K562 (cell line): ENCODE measurements around the gene STX3. TPM values are rescaled to one million over a fixed set of nuclear protein-coding genes. Genes with fewer than 3 reads are reported as not detected.

Experiments
- COPS2 ChIP-seq: fragments of 450-650 bp; conservative IDR thresholded peaks from 2 replicates; pipeline ENCODE4 v1.6.1; 2016; ENCODE audit warnings: mild to moderate bottlenecking, moderate library complexity
- DPF2 ChIP-seq: fragments of 450-650 bp; IDR thresholded peaks from 2 replicates; pipeline ENCODE4 v1.6.1; 2016
- KHSRP ChIP-seq: fragments of 450-650 bp; IDR thresholded peaks from 2 replicates; pipeline ENCODE4 v1.6.1; 2017
- MIER1 ChIP-seq: fragments of 450-650 bp; IDR thresholded peaks from 2 replicates; pipeline ENCODE4 v1.6.1; 2016; ENCODE audit warnings: antibody characterized with exemption, mild to moderate bottlenecking, low read depth
- NR2C2 ChIP-seq, 2 experiments: fragments of 200-800 bp in 1 of 2; sonication (Bioruptor generic) in 1 of 2; sonication (generic) in 1 of 2; formaldehyde crosslinking in 1 of 2; IDR thresholded peaks; 2 replicates each; pipeline versions ENCODE4 v1.6.1 to v1.8.0; 2016 to 2022; ENCODE audit warnings: mild to moderate bottlenecking in 1 of 2, missing compliant biosample characterization in 1 of 2, missing genetic modification characterization in 1 of 2, missing genetic modification reagents in 1 of 2
- RBM22 ChIP-seq: fragments of 200-400 bp; formaldehyde crosslinking; IDR thresholded peaks from 2 replicates; pipeline ENCODE4 v1.6.1; 2018; ENCODE audit warnings: low read length, low read depth; ENCODE audit not compliant: poor library complexity, severe bottlenecking
- SP2 ChIP-seq: IDR thresholded peaks from 2 replicates; pipeline ENCODE4 v1.6.1; 2011; ENCODE audit warnings: mild to moderate bottlenecking, low read depth, low read length, moderate library complexity; ENCODE audit not compliant: poor library complexity, severe bottlenecking; ENCODE audit errors: extremely low read depth
- SRSF7 ChIP-seq: fragments of 200-400 bp; formaldehyde crosslinking; optimal IDR thresholded peaks from 2 replicates; pipeline ENCODE3; 2017; ENCODE audit warnings: mild to moderate bottlenecking, low read depth, low read length
- STAT5A ChIP-seq: IDR thresholded peaks from 2 replicates; pipeline ENCODE4 v1.6.1; 2012; ENCODE audit warnings: low read length, inconsistent platforms, borderline replicate concordance
- ZBTB2 ChIP-seq: fragments of 450-650 bp; IDR thresholded peaks from 2 replicates; pipeline ENCODE4 v1.6.1; 2016; ENCODE audit warnings: antibody characterized with exemption
- ZBTB49 ChIP-seq: sonication (generic); formaldehyde crosslinking; IDR thresholded peaks from 2 replicates; pipeline ENCODE4 v1.8.0; 2022; ENCODE audit warnings: missing genetic modification reagents, mild to moderate bottlenecking, borderline replicate concordance
- ZNF592 ChIP-seq: fragments of 450-650 bp; IDR thresholded peaks from 2 replicates; pipeline ENCODE4 v1.6.1; 2017; ENCODE audit warnings: antibody characterized with exemption, mild to moderate bottlenecking
- ZNF785 ChIP-seq: fragments of 250-450 bp; sonication (Bioruptor Pico); IDR thresholded peaks from 2 replicates; pipeline ENCODE4 v1.4.0; 2020; ENCODE audit warnings: mild to moderate bottlenecking
- polyA plus RNA-seq, 8 experiments: library from polyadenylated mRNA; depleted of rRNA in 4 of 8; stranded (reverse) in 5 of 8; unstranded in 3 of 8; fragments of >200 nt; fragmentation: Nextera tagmentation in 2 of 8; fragmentation: Illumina TruSeq in 1 of 8; extraction: Ambion mirVana in 2 of 8; extraction: Trizol in 1 of 8; gene quantifications; 2 replicates each; pipeline versions ENCODE4 v1.2.1 to v1.2.3, GENCODE V29; 2011 to 2014; ENCODE audit warnings: inconsistent platforms in 1 of 8, missing spikeins in 1 of 8
- total RNA-seq, 7 experiments: library from RNA; depleted of rRNA in 6 of 7; stranded (reverse); fragments of >200 nt in 6 of 7; fragmentation: Illumina TruSeq in 2 of 7; extraction: Trizol in 2 of 7; gene quantifications; 2 replicates each; pipeline versions ENCODE4 v1.2.1 to v1.2.3, GENCODE V29; 2011 to 2021; ENCODE audit warnings: low replicate concordance in 1 of 7
- TF ChIP-seq, protein P1 (sequence below): sonication (generic); formaldehyde crosslinking; IDR thresholded peaks from 2 replicates; pipeline ENCODE4 v1.8.1; 2023; ENCODE audit warnings: mild to moderate bottlenecking, missing genetic modification reagents, moderate library complexity
- TF ChIP-seq, protein P2 (sequence below): sonication (generic); formaldehyde crosslinking; IDR thresholded peaks from 2 replicates; pipeline ENCODE4 v1.8.0; 2022; ENCODE audit warnings: mild to moderate bottlenecking, missing genetic modification reagents, borderline replicate concordance

The STX3 gene
- total and polyA plus RNA-seq, 9 of the 15 experiments (the other 6 are each of a cell fraction or from before 2014, with no cell fraction given), result 12.0 to 91.6 (median 48.7) TPM

- TF ChIP-seq DPF2, result peak; percentile 96
- TF ChIP-seq ZBTB49 (CRISPR knock-in tag), result no peak
- TF ChIP-seq RBM22, result no peak
- no peak for TF ChIP-seq ZNF592
- no peak for TF ChIP-seq NR2C2 (CRISPR knock-in tag; IDR thresholded peaks at IDR 0.05)
- peak; percentile 76 for TF ChIP-seq NR2C2 (tag; IDR thresholded peaks at IDR 0.05)
- TF ChIP-seq KHSRP, result peak; percentile 72; the same call in 1 of the 2 replicates
- TF ChIP-seq SRSF7, result no peak
- TF ChIP-seq MIER1, result no peak
- TF ChIP-seq, protein P1, sequence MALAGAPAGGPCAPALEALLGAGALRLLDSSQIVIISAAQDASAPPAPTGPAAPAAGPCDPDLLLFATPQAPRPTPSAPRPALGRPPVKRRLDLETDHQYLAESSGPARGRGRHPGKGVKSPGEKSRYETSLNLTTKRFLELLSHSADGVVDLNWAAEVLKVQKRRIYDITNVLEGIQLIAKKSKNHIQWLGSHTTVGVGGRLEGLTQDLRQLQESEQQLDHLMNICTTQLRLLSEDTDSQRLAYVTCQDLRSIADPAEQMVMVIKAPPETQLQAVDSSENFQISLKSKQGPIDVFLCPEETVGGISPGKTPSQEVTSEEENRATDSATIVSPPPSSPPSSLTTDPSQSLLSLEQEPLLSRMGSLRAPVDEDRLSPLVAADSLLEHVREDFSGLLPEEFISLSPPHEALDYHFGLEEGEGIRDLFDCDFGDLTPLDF (CRISPR knock-in tag), result no peak
- peak; percentile 96 for TF ChIP-seq STAT5A
- no peak for TF ChIP-seq COPS2
- TF ChIP-seq SP2, result no peak
- TF ChIP-seq ZBTB2, result no peak
- TF ChIP-seq, protein P2, sequence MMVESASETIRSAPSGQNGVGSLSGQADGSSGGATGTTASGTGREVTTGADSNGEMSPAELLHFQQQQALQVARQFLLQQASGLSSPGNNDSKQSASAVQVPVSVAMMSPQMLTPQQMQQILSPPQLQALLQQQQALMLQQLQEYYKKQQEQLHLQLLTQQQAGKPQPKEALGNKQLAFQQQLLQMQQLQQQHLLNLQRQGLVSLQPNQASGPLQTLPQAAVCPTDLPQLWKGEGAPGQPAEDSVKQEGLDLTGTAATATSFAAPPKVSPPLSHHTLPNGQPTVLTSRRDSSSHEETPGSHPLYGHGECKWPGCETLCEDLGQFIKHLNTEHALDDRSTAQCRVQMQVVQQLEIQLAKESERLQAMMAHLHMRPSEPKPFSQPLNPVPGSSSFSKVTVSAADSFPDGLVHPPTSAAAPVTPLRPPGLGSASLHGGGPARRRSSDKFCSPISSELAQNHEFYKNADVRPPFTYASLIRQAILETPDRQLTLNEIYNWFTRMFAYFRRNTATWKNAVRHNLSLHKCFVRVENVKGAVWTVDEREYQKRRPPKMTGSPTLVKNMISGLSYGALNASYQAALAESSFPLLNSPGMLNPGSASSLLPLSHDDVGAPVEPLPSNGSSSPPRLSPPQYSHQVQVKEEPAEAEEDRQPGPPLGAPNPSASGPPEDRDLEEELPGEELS (CRISPR knock-in tag), result no peak
- no peak for TF ChIP-seq ZNF785
Measured at GRCh38 chr11:59706518-59707285, 48.5 kb upstream of the STX3 start (continued).
